T-helper 17 cell (primary cell): ENCODE measurements around the gene TMEM178B. TPM values are rescaled to one million over a fixed set of nuclear protein-coding genes. Genes with fewer than 3 reads are reported as not detected.

Experiments used
- ATAC-seq: fragments of 150-1000 bp; cut with Tn5 transposase; 2 replicates; pipeline ENCODE4 v1.10.0; 2021; ENCODE audit warnings: mild to moderate bottlenecking, moderate library complexity
- DNase-seq, 3 donors: peaks; one replicate each; pipeline versions ENCODE4 v3.0.0 to v3.0.0-alpha.2; 2020 to 2021
- H3K9me3 ChIP-seq: one replicate; pipeline ENCODE4 v1.7.0; 2013; ENCODE audit warnings: low read length, mild to moderate bottlenecking; ENCODE audit not compliant: control insufficient read depth, poor library complexity, severe bottlenecking
- H3K27ac Mint-ChIP-seq: one replicate; pipeline ENCODE4 v1.8.0; 2022; ENCODE audit warnings: mild to moderate bottlenecking, moderate library complexity, mixed read lengths
- H3K27me3 Mint-ChIP-seq: one replicate; pipeline ENCODE4 v1.8.0; 2022; ENCODE audit warnings: mixed read lengths
- H3K36me3 Mint-ChIP-seq: one replicate; pipeline ENCODE4 v1.8.0; 2022; ENCODE audit warnings: low read depth, mixed read lengths
- H3K4me1 Mint-ChIP-seq: one replicate; pipeline ENCODE4 v1.8.0; 2022; ENCODE audit warnings: mild to moderate bottlenecking, mixed read lengths
- H3K4me3 Mint-ChIP-seq: one replicate; pipeline ENCODE4 v1.8.0; 2022; ENCODE audit warnings: mild to moderate bottlenecking, moderate library complexity, mixed read lengths
- total RNA-seq, 4 donors: library from RNA in 2 of 4; stranded (reverse) in 2 of 4; gene quantifications; one replicate each; pipeline ENCODE4 v1.2.3 and lab custom pipeline; 2022 to 2026

Gene TMEM178B
- total RNA-seq, 2 donors from 2014 or later, result 0.90 to 0.96 TPM

DNA sequence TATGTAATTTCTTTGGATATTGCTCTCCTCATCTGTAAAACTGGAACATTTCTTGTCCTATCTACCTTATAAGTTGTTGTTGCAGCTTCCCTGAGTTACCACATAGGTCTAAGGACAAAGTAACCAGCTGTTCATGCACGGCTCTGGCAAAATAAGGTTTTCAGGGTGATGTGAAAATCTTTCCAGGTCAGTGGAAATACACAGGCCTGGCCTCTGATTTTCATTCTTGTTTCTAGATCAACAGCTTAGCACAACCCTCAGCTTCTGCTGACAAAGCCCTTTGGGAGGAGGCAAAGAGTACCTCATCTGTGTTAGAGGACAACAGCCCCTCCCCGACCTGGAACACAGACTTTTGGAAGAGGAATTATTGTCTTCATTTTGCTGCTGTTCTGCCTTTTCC, 359.8 kb downstream of the TMEM178B start:
- DNase-seq, result no peak
- Mint-ChIP-seq H3K36me3 (peaks cover 3% of the 10 kb centered on the region), H3K27me3 (peaks cover 66% of the 10 kb centered on the region), H3K4me3 (no peak overlapping the region), H3K4me1 (peaks cover 4% of the 10 kb centered on the region), H3K27ac (no peak overlapping the region)
- no peaks in the 10 kb centered on the region for H3K9me3 ChIP-seq
- no peak for ATAC-seq

DNA sequence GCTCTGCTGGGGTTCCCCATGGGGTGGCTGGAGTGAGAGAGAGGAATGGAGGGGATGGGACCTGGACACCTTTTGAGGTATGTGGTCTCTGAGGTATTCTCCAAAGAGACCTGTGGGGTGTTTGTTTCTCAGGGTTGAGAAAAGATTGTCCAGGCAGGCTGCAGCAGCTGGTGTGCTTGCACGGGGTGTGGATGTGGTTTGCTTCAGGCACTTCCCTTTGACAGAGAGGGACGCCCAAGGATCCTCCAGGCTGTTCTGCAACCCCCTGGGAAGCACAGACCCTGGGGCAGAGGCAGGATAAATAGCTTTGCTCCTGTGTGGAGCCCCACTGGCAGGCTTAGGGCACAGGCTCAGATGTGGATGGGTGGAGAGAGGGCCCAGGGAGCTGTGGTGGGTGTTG, 362.3 kb downstream of the TMEM178B start:
- Mint-ChIP-seq H3K27ac (no peak overlapping the region), H3K4me3 (no peak overlapping the region), H3K27me3 (peaks cover 55% of the 10 kb centered on the region), H3K4me1 (no peaks in the 10 kb centered on the region), H3K36me3 (peaks cover 3% of the 10 kb centered on the region)
- H3K9me3 ChIP-seq, result no peaks in the 10 kb centered on the region
- ATAC-seq (no peak), DNase-seq (no peak)

DNA sequence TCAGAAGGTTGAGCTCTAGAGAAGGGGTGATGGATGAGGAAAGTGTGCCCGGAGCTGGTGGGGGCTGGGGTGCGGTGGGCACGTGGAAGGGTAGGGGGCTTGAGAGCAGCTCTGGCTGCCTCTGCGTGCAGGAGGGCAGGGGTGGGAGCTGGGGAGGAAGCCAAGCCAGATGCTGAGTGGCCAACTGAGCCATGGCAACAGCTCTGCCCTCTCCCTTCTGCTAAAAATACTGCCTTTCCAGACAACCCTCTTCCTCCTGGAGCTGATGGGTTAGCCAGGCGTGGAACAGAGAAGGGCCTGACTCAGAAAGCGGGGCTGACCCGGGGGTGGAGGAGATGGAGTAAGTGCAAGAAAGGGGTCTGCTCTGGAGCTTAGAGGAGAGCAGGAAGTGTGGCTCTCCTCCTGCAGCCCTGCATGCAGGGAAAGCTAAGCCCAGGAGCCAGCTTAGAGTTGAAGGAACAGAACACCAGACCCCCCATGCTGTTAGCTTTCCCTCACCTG, 362.8 kb downstream of the TMEM178B start:
- ATAC-seq, result no peak
- no peaks in the 10 kb centered on the region for H3K9me3 ChIP-seq
- H3K36me3 Mint-ChIP-seq, result peaks cover 3% of the 10 kb centered on the region
- no peaks in the 10 kb centered on the region for H3K4me1 Mint-ChIP-seq
- no peak overlapping the region for H3K4me3 Mint-ChIP-seq
- no peak for DNase-seq
- peaks cover 51% of the 10 kb centered on the region for H3K27me3 Mint-ChIP-seq
- H3K27ac Mint-ChIP-seq, result no peak overlapping the region

DNA sequence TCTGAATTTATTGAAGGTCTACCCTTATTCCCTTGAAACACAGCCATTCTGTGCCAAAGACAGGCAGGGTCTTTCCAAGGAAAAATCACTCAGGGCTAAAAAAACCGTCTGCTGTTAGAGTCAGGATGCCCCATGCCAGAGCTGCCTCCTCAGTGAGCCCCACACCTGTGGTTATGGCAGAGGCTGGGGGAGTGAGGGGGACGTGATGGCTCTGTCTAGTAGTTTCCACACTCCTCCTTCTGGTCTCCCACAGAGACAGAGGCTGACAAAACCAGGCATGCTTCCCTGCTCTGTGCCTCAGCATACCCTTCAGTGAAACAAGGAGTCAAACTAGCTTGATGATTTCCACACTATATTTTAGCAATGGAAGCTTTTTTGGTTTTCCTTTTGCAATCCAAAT, 365.3 kb downstream of the TMEM178B start:
- H3K36me3 Mint-ChIP-seq, result peaks cover under 1% of the 10 kb centered on the region
- no peak overlapping the region for H3K4me3 Mint-ChIP-seq
- H3K9me3 ChIP-seq, result no peaks in the 10 kb centered on the region
- H3K4me1 Mint-ChIP-seq, result no peaks in the 10 kb centered on the region
- H3K27ac Mint-ChIP-seq, result no peak overlapping the region
- no peak for ATAC-seq
- no peak for DNase-seq
- peaks cover 42% of the 10 kb centered on the region for H3K27me3 Mint-ChIP-seq

DNA sequence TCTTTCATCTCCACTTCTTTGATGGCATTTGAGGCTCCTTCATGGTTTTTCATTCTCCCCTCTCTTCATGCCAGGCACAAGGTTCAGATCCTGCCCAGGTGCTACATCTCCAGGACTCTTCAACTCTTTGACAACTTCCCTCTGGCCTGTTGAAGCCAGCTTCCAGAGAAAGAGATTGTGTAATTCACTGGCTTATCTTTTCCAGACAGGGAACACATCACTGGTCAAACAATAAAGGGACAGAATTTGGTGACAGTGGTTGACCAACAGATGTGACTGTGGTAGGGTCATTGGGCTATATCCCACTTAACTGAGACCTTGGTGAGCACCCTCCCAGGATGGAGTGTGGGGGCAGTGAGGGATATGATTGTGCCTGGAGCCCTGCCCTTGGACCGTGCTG, 365.9 kb downstream of the TMEM178B start:
- DNase-seq (no peak), ATAC-seq (no peak)
- H3K9me3 ChIP-seq, result no peaks in the 10 kb centered on the region
- H3K4me3 Mint-ChIP-seq, result no peak overlapping the region
- H3K27ac Mint-ChIP-seq, result no peak overlapping the region
- no peaks in the 10 kb centered on the region for H3K36me3 Mint-ChIP-seq
- H3K4me1 Mint-ChIP-seq, result no peaks in the 10 kb centered on the region
- H3K27me3 Mint-ChIP-seq, result peaks cover 41% of the 10 kb centered on the region

DNA sequence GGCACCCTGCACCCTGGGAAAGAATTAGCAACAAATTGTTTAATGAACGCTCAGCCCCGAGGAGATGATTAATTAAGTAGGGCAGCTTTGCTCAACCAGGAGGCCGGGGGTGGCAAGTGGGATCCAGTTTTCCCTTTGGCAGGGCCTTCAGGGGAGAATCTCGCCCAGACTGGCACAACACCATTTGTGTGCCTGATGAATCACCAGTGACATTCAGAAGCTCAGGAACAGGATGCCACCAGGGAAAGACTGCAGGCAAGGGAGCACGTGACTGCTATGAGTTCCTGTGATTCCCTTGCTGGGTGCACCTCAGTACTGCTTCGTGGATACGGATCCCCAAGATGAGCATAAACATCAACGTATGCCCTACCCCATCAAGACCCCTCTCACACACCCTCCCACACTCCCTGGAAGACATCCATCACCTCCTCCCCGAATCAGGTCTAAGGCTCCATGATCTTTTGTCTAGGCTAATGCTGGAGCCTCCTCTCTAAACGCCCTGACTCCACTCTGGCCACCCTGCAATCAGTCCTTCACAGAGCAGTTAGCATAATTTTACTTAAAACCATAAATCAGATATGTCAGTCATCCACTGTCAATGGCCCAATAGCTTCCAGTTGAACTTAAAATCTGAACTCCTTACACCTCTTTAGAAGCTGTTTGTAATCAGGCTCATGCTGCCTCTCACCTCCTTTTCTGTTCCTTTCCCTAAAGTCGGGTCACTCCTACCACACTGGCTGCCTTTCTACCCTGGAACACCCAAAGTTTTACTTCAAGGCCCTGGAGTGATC, 368.2 kb downstream of the TMEM178B start:
- no peaks in the 10 kb centered on the region for H3K9me3 ChIP-seq
- DNase-seq (no peak), ATAC-seq (no peak)
- Mint-ChIP-seq H3K27ac (no peak overlapping the region), H3K4me3 (no peak overlapping the region), H3K36me3 (no peaks in the 10 kb centered on the region), H3K27me3 (peaks cover 21% of the 10 kb centered on the region), H3K4me1 (no peaks in the 10 kb centered on the region)

DNA sequence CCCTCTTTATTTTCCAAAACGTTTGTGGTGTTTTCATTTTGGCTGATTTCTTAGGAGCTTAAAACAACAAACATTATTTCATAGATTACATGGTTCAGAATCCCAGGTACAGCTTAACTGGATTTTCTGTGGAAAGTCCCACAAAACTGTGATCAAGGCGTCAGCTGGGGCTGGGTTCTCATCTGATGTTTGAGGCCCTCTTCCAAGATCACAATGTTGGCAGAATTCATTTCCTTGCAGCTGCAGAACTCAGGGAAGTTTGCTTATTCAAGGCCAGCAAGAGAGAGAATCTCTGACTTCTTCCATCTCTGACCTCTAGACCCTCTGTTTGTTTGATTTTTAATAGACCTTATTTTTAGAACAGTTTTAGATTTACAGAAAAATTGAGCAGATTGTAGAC, 368.9 kb downstream of the TMEM178B start:
- no peak for ATAC-seq
- DNase-seq, result no peak
- Mint-ChIP-seq H3K27me3 (peaks cover 20% of the 10 kb centered on the region), H3K4me3 (no peak overlapping the region), H3K4me1 (no peaks in the 10 kb centered on the region), H3K36me3 (no peaks in the 10 kb centered on the region), H3K27ac (no peak overlapping the region)
- no peaks in the 10 kb centered on the region for H3K9me3 ChIP-seq

DNA sequence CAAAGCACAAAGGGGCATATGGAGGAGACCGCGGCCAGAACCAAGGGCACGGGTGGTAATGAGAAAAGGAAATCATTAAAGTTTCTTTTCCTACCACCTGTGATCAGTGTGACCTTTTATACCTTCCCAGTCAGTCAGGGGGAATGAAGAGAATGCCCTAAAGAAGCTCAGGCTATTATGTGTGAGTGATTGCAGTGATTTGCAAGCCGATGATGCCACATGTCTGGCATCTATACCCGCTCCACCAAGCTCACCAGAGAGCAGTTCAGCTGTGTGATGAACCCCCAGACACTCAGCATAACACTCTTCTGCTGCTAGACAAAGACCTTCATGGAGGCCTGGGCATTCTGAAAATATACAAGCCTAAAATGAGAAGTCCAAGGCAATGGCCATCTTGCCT, 371.1 kb downstream of the TMEM178B start:
- H3K27ac Mint-ChIP-seq, result no peak overlapping the region
- H3K9me3 ChIP-seq, result no peaks in the 10 kb centered on the region
- no peak overlapping the region for H3K4me3 Mint-ChIP-seq
- DNase-seq (no peak), ATAC-seq (no peak)
- H3K27me3 Mint-ChIP-seq, result peaks cover 22% of the 10 kb centered on the region
- peaks cover under 1% of the 10 kb centered on the region for H3K4me1 Mint-ChIP-seq
- no peaks in the 10 kb centered on the region for H3K36me3 Mint-ChIP-seq

DNA sequence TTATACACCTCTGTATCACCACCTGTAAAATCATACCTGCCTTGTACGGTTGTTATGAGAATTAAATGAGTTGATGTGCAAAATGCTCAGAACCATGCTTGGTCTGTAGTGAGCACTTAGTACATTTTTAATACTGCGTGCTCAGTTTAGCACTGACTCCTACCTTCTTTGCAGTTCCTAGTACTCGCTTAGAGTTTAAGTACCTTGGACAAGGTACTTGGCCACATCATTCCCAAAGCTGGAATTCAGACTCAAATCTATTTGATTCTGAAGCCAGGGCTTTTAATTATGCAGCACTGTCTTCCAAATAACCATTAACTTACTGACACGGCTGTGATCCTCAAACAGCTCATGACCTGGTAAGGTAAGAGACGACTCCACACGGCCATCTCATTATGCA, 377.4 kb downstream of the TMEM178B start:
- no peak overlapping the region for H3K4me3 Mint-ChIP-seq
- peaks cover 3% of the 10 kb centered on the region for H3K4me1 Mint-ChIP-seq
- no peaks in the 10 kb centered on the region for H3K36me3 Mint-ChIP-seq
- no peak for ATAC-seq
- no peak overlapping the region for H3K27ac Mint-ChIP-seq
- H3K27me3 Mint-ChIP-seq, result peaks cover 7% of the 10 kb centered on the region
- H3K9me3 ChIP-seq, result no peaks in the 10 kb centered on the region
- no peak for DNase-seq

DNA sequence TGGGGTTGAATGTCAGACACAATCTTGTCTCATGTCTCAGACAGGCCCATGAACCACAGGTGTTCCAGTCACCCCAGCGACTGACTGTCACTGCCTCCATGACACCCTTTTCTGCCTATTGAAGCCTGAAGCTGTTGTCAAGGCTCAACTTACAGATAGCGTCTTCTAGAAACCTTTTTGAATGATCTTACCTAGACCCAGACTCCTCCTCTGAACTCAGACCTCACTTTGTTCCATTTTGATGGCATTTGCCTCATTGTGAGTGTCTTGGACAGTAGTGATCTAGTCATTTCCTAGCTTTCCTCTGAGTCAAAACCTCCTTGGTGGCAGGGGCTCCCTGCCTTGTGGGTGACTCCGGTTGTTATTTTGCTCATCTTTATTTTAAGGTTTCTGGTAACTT, 379.0 kb downstream of the TMEM178B start:
- Mint-ChIP-seq H3K27me3 (peaks cover 17% of the 10 kb centered on the region), H3K36me3 (no peaks in the 10 kb centered on the region), H3K4me1 (peaks cover 3% of the 10 kb centered on the region), H3K27ac (no peak overlapping the region), H3K4me3 (no peak overlapping the region)
- H3K9me3 ChIP-seq, result no peaks in the 10 kb centered on the region
- no peak for ATAC-seq
- DNase-seq, result no peak

DNA sequence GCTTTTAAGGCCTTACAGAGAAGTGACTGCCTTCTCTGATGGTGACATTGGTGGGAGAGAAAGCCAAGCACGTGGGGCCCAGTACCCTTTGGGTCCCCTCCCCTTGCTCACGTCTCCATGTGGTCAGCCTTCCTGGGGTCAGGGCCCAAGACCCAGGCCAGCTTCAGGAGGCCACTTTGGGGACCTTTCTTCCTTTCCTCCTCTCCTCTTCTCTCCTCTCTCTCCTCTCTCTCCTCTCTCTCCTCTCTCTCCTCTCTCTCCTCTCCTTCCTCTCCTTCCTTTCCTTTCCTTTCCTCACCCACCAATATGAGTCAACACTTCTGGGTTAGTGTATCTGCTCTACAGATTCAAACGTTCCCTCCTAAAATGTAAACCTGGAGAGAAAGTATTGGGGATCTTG, 380.5 kb downstream of the TMEM178B start:
- DNase-seq (no peak), ATAC-seq (no peak)
- peaks cover 3% of the 10 kb centered on the region for H3K4me1 Mint-ChIP-seq
- H3K27ac Mint-ChIP-seq, result no peak overlapping the region
- no peaks in the 10 kb centered on the region for H3K36me3 Mint-ChIP-seq
- H3K27me3 Mint-ChIP-seq, result peaks cover 11% of the 10 kb centered on the region
- no peaks in the 10 kb centered on the region for H3K9me3 ChIP-seq
- H3K4me3 Mint-ChIP-seq, result no peak overlapping the region

DNA sequence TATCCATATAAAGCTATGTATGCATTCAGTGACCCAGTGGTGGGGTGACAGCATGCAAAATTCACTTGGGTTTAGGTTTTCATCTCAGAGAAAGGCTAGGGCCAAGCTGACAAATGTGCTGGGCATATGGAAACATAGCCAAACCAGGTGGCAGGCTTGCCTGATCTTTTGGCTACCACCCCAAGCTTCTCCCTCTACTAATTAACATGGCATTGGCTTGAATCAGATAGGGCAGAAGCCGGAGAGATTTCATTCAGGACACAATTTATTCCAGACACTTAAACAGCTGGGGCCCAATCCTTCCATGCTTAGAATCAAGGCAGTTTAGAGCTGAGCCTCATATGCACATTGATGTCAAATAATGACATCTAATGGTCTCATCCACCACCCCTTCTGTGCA, 381.9 kb downstream of the TMEM178B start:
- Mint-ChIP-seq H3K27me3 (peaks cover 20% of the 10 kb centered on the region), H3K4me1 (no peaks in the 10 kb centered on the region), H3K36me3 (no peaks in the 10 kb centered on the region), H3K27ac (no peak overlapping the region), H3K4me3 (no peak overlapping the region)
- no peaks in the 10 kb centered on the region for H3K9me3 ChIP-seq
- DNase-seq (no peak), ATAC-seq (no peak)

DNA sequence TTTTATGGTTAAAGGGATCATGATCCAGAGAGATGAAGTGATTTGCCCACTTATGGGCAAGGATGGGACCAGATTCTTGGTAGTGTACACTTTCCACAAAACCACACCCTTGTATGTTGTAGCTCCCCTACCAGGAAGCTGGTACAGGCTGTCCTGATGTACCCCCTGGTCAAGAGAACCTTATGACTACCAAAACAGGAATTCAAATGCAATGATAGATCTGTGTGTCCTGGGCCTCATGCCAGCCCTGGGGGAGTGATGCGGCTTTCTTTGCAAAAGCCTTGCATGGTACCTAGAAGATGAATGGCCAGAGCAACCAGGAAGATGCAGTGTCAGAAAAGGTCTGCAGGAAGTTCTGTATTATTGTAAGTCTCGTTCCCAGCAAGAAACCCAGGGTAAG, 382.4 kb downstream of the TMEM178B start:
- Mint-ChIP-seq H3K4me1 (no peaks in the 10 kb centered on the region), H3K27ac (no peak overlapping the region), H3K36me3 (no peaks in the 10 kb centered on the region), H3K27me3 (peaks cover 20% of the 10 kb centered on the region), H3K4me3 (no peak overlapping the region)
- ATAC-seq, result no peak
- no peaks in the 10 kb centered on the region for H3K9me3 ChIP-seq
- DNase-seq, result no peak

DNA sequence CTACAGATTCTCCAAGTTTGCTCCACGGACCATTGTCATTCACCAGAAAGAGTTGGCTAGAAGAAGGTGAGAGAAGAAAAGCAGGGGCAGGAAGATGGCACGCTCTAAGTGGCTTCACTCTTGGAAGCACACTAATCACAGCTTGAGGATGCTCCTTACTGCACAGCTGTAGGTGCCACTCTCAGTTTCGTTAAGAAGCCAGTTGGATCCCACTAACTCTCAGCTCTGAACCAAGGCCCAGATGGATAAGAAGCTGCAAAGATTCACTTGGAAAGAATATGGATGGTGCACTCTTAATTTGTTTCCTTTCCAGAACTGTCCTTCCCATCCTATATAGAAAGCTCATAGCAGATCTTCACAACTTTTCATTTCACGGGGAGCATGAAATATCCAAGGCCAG, 382.8 kb downstream of the TMEM178B start:
- H3K27ac Mint-ChIP-seq, result no peak overlapping the region
- ATAC-seq (no peak), DNase-seq (no peak)
- H3K27me3 Mint-ChIP-seq, result peaks cover 20% of the 10 kb centered on the region
- H3K9me3 ChIP-seq, result no peaks in the 10 kb centered on the region
- no peak overlapping the region for H3K4me3 Mint-ChIP-seq
- no peaks in the 10 kb centered on the region for H3K4me1 Mint-ChIP-seq
- no peaks in the 10 kb centered on the region for H3K36me3 Mint-ChIP-seq
